Right forelimb (tissue), 1 donor: ENCODE results near the gene LIM2.

Experiments
- DNase-seq: peaks from one replicate; pipeline ENCODE4 v3.0.0-alpha.2; 2018

LIM2 gene

DNA sequence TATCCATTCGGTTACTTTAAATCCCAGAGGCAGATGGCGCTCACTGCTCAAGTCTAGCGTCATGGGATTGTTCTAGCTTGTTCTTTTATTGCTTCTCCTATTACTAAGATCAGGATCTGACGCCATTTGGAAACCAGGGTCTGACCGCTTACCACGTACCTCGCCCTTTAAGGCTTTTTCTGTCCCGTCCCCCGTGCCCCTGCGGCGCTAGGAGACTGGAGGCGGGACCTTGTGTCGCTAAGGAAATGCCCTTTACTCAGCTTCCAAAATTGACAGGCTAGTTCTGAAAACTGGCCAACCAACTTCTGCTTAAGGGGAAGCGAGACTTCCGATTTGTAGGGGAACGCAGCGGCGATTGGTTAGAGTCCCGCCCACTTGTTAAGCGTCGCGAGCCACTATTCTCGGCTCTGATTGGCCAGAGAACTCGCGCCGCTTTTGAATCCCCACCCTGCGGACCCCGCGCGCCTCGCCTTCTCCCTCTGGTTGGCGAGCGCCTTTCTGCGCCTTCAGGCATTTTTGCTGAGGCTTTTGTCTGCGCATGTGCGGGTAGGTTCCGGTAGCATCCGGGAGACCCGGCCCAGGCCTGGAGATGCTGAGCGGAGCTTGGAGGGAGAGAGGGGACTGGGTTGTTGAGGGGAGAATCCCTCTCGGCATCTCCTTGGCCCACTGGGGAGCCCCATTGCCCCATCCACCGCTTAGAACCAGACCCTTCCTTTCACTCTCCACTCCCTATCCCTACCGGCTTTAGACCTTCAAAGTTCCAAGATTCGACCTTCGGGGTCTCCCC, 6.5 kb upstream of the LIM2 start:
- peak; percentile 90 for DNase-seq

DNA sequence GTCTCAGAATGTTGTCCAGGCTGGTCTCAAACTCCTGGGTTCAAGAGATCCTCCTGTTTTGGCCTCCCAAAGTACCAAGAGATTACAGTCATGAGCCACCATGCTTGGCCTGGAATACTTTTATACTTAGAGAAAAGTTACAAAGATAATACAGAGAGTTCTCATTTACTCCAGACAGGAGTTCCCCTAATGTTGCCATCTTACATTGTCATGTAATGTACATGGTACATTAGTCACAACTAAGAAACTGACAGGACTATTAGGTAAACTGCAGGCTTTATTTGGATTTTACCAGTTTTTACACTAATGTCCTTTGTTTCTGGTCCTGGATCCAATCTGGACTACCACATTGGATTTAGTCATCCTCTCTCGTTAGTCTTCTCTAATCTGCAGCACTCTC, 4.9 kb upstream of the LIM2 start:
- no peak for DNase-seq

DNA sequence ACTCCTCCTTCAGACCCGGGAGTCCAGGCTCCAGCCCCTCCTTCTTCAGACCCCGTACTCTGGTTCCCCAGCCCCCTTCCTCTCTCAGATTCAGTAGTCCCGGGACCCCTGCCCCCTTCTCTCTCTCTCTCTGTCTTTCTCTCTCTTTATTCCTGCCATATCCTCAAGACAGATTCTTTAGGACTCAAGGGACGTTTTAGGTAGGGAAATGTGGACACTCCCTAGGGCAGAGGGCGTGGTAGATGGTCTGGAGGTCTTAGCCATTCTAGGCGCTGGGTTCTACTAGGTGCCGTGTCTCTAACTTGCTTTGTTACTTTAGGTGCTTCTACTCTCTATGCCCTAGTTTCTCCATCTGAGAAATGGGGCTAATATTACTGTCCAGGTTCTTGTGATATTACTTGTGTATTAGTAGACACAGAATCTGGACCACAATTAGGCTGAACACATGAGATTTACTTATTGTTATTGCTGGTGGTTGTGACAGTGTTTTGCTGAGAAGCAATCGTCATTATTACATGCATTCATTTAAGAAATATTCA, 3.4 kb upstream of the LIM2 start:
- no peak for DNase-seq

DNA sequence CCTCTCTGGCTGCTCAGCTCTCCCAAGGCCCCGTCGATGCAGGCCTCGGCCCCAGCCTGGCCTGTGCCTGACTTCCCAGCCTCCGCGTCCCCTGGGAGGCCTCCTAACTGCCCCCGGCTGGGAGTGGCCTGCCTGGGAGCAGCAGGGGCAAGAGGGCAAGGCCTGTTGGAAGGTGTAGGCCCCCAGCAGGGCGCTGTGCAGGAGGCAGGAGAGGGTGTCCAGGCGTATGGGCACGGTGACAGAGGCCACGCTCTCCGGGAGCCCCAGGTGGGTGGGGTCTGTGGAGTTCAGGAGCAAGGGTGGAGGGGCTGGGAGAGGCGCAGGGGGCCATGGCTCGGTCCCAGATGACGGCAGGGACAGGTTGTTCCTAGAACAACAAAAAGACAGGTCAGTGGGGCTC, 1.4 kb upstream of the LIM2 start:
- no peak for DNase-seq

DNA sequence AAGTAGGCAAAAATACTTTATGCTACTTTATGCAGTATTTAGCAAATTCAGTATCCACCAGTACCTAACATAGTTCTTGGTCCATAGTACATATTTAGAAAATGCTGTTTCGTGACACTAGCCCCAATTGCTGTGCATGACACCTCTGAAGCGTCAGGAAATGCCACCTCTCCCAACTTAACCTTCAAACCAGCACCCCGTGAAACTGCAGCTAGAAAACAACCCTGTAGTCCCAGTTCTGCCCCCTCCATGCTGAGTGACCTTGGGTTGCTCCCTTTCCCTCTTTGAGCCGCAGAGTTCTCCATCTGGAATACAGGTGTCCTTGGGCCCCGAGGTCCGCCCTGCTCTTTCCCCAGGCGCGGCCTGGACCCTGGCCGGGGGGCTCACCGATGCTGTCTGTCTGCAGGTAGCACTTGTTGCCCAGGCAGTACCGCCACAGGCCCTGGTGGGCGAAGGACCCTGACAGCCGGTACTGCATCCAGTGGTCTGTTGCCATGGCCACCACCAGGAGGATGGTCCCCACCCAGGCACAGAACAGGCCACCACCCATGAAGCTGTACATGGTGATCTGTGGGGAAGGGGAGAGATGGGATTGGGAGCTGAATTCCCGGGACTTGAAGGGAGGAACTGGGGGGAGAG, 773 bp downstream of the LIM2 start:
- no peak for DNase-seq

DNA sequence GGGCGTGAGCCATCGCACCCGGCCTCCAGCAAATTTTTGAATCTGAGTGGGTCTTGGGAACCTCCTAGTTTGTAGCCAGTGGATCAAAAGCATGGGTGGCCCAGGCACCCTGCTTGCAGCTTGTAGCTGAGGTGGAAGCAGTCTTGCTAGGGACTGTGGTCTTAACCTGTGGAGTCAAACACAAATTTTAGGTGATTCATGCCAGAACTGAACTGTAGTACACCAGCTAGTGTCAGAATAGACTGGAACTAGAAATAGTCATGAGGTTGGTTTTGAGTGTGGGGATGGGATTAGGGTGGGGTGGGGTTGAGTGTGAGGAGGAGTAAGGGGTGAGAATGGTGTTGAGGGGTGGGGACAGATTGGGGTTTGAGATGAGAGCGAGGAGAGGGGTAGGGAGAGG, 5.8 kb downstream of the LIM2 start:
- DNase-seq: no peak

DNA sequence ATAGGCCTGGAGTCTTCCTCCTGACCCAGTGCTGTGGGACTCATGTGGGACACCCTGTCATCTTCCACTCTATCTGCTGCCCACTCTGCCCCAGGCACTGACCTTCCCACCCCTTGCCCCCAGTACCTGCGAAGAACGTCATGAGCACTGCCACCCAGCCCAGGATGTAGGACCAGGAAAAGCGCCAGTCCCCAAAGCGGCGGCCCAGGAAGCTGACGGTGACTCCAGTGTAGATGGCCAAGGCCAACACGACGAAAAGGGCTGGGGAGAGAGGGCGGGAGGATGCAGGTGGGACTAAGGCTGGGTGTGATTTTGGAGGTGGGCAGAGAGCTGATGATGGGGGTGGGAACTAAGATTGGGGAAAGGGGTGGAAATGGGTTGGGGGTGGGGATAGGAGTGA, 7.4 kb downstream of the LIM2 start:
- DNase-seq: no peak

DNA sequence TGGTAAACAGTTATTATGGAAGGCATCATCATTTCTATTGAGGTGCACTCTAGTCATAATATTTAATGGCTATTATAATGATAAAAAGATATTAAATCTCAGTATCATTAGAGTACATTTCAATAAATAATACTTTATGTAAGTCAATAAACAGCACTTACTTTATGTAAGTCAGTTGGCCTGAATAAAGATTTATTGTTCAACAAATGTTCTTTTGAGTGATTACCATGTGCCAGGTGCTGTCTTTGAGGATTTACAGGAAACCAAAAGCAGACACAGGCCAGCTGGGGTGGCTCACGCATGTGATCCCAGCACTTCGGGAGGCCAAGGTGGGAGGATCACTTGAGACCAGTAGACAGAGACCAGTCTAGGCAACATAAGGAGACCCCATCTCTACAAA, 10.4 kb downstream of the LIM2 start:
- no peak for DNase-seq

DNA sequence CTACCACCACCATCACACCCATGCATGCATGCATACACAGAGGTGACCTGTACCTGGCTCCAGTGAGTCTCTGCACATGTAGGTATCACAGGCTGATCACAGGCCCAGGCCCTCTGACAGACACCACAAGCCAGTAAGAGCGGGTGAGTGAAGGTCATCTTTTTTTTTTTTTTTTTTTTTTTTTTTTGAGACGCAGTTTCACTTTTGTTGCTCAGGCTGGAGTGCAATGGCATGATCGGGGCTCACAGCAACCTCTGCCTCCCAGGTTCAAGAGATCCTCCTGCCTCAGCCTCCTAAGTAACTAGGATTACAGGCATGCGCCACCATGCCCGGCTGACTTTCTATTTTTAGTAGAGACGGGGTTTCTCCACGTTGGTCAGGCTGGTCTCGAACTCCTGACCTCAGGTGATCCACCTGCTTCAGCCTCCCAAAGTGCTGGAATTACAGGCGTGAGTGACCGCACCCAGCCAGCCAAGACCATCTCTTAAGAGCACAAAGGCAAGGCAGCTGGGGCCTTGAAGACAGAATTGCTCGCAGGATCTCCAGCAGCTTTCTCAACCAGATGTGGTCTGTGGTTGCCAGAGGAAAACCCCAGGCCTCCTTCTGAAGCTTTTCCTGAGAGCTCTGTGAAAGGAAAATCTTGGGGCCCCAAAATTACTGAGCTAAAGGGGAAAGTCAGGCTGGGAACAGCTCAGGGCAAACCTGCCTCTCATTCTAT, 12.1 kb downstream of the LIM2 start:
- DNase-seq: peak; percentile 7

DNA sequence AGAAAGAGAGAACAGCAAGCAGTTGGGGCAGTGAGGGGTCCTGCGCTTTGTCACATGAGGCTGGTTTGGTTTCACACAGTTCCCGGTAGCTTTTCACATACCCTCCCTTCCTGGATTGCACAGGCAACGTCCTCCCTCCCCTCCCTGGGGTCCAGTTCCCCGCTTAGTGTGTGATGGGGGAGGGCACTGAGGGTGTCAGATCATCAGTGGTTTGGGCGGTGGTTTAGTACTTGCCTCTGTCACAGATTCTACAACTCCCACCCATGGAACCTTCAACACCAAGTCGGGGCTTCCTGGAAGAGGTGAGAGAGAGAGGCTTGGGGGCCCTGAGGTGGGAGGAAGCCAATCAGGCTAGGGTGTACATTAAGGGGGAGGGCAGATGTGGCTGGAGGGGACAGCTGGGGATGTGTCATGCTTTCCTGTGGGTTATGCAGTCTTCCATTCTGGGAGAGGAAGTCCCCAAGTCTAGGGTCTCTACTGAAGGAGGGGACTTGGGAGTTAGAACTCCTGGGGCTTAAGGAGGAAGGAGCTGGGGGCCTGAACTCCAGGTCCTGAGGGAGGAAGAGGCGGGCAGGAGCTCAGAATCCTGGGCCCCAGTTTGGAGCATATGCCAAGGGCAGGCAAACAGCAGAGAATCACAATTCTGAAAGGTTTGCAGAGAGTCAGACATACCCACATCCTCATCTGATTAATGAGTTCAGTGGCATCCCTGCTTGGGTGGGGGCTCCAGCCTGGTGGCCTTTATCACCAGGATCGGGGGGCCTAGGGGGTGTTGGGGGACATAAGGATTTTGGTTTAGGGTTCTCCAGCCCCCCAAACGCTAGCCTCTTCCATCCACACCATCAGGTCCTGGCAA, 14.9 kb downstream of the LIM2 start, which contains the start of gene NKG7:
NKG7 (minus strand) TSS at position 6 of the 856 bp plus-strand sequence. CDS start 119 bp downstream, outside the sequence.
- DNase-seq: peak; percentile 38

DNA sequence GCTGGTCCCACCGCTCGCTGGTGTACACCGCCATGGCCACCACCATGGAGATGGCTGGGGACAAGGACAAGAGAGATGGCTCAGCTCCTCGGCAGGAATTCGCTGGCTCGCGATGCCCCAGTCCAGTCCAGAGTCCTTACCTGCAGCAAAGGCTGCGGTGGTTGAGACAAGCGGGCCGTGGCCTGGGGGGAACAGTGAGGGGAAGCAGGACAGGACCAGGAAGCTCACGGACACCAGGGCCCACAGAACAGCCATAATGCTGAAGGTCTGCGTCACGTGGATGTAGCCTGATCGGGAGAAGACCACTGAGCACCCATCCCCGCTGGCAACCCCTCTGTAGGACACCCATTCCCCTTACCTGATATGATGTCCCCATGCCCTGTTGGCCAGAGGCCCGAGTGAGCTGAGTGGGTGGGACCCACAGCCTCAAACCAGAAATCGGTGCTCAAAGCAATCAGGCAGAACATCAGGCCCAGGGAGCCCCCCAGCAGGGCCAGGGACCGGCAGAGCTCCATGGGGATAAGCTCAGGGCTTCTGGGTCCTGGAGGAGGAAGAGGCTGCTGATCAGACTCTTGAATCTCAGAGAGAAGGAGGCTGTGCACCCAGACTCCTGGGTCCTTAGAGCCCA, 15.6 kb downstream of the LIM2 start:
- DNase-seq: peak; percentile 38

DNA sequence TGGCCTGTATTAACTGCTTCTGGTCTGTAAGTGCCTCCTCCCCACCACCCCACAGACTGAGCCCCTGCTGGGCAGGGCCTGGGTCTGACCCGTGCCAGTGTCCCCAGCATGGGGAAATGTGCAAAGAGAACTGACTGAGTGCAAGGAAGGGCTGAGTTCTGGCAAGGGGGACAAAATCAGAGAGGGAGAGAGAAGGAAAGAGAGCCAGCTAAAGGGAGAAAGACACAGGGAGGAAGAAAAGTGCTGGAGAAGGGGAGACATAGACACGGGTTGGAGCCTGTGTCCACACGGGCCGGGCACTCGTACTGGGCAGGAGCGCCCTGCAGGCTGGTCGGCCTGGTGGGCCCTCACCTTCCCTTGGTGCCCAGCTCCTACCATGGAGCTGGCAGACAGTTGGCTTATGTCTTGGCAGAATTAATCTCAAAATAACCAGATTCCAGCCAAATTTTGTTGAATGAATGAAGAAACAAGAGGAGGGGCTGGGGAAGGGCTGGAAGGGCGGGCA, 16.5 kb downstream of the LIM2 start:
- no peak for DNase-seq

DNA sequence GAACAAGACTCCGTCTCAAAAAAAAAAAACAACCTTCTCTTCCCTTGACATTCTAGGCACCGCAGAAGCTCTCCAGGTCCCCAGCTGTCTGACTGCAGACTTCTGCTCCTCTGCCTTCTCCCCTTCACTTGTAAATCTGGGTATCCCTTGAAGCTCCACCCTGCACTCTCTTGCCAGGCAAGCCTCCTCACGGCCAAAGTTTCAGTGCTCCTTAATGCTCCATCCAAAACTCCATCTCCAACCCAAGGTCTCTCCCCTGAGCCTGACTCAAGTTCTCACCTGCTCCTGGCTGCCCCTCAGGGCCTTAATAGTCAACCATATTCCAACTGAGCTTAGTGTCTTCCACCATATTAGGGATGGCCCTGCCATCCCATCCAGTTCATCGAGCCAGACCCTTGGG, 17.5 kb downstream of the LIM2 start:
- DNase-seq: peak; percentile 6

DNA sequence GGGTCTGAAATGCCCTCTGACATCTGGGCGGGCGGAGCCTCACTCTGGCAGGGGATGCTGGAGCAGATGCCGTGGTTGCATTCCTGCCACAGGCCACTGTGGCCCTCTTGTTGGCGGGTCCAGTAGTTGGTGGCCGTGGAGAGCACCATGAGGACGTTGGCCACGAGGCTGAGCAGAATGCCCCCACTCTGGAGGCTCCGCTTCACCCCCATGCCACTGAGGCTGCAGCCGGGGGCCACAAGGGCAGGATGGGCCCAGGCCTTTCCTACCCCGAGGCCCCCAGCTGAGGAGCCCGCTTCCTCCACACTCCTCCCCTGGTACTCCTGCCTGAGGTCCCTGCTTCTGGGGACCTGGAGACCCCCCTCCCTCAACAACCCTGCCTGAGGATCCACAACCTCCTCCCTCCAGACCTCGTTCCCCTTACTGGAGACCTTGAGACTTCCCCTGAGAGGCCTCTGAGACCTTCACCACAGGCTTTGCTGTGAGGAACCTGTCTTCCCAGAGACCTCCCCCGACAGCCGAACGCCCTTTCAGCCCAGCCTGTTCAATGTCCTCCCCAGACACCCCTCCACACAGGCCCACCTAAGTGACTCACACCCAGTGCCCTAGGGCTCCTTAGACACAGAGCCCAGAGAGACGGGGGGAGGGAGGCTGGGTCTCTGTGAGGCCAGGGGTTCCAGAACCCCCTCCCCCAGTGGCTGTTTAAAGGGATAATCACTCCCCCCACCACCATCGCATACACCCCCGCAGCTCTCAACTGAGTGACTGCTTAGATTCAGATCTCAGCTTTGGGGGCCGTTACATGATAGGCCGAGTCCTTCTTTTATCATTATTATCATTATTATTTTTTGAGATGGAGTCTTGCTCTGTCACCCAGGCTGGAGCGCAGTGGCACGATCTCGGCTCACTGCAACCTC, 19.1 kb downstream of the LIM2 start, which contains the start of gene CLDND2:
CLDND2 (minus strand) TSS at position 638 of the 917 bp plus-strand sequence; CDS start at position 212, 426 bp downstream.
- no peak for DNase-seq

DNA sequence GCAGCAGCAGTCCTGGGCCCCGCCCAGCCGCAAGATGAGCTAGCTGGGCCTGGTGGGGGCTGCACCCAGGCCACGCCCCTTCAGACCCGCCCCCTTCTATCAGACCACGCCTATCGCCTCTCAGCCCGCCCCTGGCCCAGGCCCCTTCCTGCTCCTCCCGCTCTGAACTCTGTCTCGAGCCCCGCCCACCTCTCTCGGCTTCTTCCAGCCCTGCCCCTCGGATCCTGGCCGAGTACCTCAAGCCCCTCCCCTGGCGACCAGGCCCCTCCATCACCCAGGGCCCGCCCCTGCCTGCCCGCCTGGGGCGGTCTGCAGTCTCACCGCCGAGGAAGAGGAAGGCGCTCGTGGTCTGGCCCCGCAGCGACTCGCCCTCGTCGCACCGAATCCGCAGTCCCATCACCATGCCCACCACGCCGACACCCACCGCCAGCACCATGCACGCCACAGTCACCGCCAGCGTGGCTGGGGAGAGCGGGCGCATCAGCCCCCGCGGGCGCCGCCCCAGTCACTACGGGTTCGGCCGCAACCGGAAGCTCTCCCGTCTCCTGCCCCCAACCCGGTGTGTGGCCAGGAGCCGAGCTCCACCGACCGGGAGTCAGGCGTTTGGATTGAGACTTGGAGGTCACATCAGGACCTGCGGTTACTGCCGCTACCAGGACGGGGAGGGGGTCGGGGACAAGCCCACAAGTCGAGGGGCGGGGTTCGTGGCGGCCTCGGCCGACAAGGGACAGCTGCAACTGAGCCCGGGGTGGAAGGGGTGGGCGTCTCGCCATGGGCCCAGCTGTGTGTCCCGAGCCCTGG, 20.0 kb downstream of the LIM2 start:
- peak; percentile 100 for DNase-seq

DNA sequence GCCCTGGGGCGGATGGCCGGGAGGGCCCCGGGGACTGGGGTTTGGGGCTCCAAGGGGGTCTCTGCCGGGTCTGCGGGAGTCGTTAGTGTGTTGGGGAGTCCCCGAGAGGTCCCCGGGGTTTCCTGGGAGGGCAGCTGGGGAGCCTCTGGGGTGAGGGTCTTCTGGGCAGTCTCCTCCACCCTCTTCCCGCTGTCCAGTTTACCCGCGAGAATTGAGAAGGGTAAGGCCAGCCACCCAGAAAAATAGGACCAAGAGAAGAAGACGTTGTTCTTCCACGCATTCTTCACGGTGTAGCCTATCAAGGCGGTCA, 20.6 kb downstream of the LIM2 start:
- no peak for DNase-seq

DNA sequence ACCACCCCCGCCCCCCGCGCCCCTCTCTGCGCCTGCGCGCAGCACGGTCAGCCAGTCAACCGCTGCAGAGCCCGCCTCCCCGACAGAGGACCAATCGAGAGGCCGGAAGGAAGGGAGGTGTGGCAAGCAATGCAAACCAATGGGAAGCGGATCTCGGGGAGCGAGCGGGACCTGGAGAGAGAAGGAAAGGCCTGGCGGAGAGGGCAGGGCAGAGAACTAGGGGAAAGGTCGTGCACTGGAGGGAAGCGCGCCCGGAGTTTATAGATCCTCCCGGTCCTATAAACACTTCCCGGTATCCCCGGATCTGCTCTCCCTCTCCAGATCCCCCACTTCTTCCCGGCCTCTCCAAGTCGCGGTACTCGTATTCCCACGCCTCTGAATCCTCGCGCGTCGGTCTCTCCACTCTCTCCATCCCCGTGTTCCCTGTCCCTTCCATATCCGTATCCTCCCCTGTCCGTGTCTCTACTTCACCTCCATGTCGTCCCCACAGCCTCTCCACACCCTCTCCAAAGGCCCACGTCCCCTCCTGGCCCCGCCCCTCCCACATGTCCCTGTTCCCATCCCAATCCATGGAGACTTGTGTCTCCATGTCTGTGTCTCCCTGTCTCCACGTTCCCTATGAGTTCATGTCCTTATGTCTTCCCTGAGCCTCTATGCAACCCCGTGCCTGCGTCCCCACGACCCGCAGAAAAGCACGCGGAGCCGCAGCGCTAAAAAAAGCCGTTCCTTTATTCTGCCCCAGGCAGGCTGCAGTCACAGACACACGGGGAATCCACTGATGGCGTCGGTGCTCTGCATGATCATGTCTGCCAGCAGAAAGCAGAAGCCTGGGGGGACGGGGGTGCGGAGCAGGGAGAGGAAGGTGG, 21.2 kb downstream of the LIM2 start:
- DNase-seq: peak; percentile 96

DNA sequence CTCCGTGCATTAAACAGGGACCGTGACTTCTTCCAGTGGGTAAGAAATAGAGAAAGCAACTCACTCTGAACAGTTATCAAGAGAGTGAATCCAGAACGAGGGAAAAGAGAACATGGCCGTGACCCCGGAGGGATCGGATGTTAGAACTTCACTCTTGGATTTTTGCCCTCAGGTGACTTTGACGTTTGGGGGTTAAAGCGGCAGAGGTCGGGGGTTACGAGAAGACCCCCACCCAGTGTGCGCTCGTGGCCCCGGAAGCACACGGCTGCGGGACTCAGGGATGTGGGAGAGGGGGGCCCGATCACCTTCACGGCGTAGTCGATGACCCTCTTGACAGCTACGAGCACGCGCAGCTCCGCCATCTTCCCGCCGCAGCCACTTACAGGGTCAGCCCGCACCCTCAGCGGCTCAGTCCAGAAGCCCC, 21.8 kb downstream of the LIM2 start, which contains the start of gene ETFB:
ETFB (minus strand) TSS at position 424 of the 424 bp plus-strand sequence; CDS start at position 362, 62 bp downstream.
- DNase-seq: no peak
